Left lung (tissue), 10 donors: ENCODE results near the gene ZNF317. TPM values are rescaled to one million over a fixed set of nuclear protein-coding genes. Genes with fewer than 3 reads are reported as not detected.

ENCODE experiments used
- ATAC-seq: fragments of 200-7000 bp; cut with Tn5 transposase; one replicate; pipeline ENCODE4 v1.9.1; 2020; ENCODE audit warnings: moderate library complexity
- DNase-seq, 4 donors: peaks; one replicate each; pipeline ENCODE4 v3.0.0-alpha.2; 2013 to 2020
- H3K27ac ChIP-seq, 2 donors: fragments of 200-600 bp; sonication (generic) in 1 of 2; one replicate each; pipeline versions ENCODE4 v1.5.0 to v1.8.0; 2020 to 2021
- H3K27me3 ChIP-seq, 2 donors: fragments of 200-600 bp; sonication (generic) in 1 of 2; one replicate each; pipeline versions ENCODE4 v1.5.0 to v1.8.0; 2020 to 2021
- H3K36me3 ChIP-seq, 2 donors: fragments of 200-600 bp; sonication (generic) in 1 of 2; one replicate each; pipeline versions ENCODE4 v1.5.0 to v1.8.0; 2020 to 2021
- H3K4me1 ChIP-seq, 2 donors: fragments of 200-600 bp; one replicate each; pipeline ENCODE4 v1.8.0; 2021
- H3K4me3 ChIP-seq, 2 donors: fragments of 200-600 bp; sonication (generic) in 1 of 2; one replicate each; pipeline versions ENCODE4 v1.5.0 to v1.8.0; 2020 to 2021; ENCODE audit warnings: mild to moderate bottlenecking in 1 of 2
- H3K9me3 ChIP-seq, 2 donors: fragments of 200-600 bp; sonication (generic) in 1 of 2; one replicate each; pipeline versions ENCODE4 v1.5.0 to v1.8.0; 2020 to 2021
- intact Hi-C, 2 donors: fragments of 100-400 bp; cut with DNase I; formaldehyde crosslinking; loops; one replicate each; pipeline versions ENCODE4 v1.11.2 to v1.14.2; 2022
- polyA plus RNA-seq, 6 donors: library from polyadenylated mRNA; unstranded; fragments of 120-200 nt; gene quantifications; one replicate each; pipeline ENCODE4 v1.2.1, GENCODE V29; 2013; ENCODE audit not compliant: insufficient read length in 6 of 6
- total RNA-seq, 2 donors: library from RNA; stranded (reverse); fragmentation: NEBNext Ultra II Directional; extraction: Animal tissue kit (Norgen Biotek cat#: 25700); gene quantifications; one replicate each; pipeline ENCODE4 v1.2.1, GENCODE V29; 2021
- TF ChIP-seq, protein P1 (sequence below), 2 donors: fragments of 200-600 bp; sonication (generic) in 1 of 2; IDR thresholded peaks; one replicate each; pipeline versions ENCODE4 v1.5.0 to v1.8.0; 2021; ENCODE audit warnings: antibody characterized with exemption in 2 of 2
- donor health status: DM: no; HTN: yes; CAD: no.
- donor health status: DM: no; HTN: no; CAD: no.

The ZNF317 gene
- total and polyA plus RNA-seq, 8 donors, result 25.1 to 33.8 (median 32.5) TPM

DNA sequence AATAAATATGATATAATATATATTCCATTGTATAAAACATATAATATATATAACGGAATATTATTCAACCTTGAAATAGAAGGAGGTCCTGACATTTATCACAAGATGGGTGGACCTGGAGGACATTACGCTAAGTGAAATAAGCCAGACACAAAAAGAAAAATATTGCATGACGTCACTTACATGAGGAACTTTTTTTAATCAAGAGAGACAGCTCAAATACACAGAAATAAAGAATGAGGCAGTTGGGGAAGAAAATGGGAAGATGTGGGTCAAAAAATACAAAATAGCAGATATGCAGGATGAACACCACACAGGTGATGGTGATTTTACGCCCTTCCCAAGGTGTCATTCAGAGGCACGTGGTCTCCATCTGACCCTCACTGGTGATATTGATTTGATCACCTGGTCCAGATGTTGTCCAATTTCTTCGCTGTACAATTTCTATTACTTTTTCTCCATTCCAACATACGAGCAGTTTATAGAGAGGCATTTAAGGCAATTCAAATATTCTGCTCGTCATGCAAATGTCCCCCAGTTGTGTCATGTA is 513 bp upstream of the ZNF317 start:
- H3K36me3 ChIP-seq, result peaks cover 0 to 6% of the 10 kb centered on the region in 2 donors
- peak in 1 of 4 donors; percentile 1 for DNase-seq
- peak overlapping the region in 1 of 2 donors; percentile 87 for H3K27ac ChIP-seq
- ATAC-seq, result no peak
- H3K9me3 ChIP-seq, result peaks cover 0 to 12% of the 10 kb centered on the region in 2 donors
- peak overlapping the region; percentile 90 to 95 for H3K4me3 ChIP-seq
- TF ChIP-seq, protein P1, sequence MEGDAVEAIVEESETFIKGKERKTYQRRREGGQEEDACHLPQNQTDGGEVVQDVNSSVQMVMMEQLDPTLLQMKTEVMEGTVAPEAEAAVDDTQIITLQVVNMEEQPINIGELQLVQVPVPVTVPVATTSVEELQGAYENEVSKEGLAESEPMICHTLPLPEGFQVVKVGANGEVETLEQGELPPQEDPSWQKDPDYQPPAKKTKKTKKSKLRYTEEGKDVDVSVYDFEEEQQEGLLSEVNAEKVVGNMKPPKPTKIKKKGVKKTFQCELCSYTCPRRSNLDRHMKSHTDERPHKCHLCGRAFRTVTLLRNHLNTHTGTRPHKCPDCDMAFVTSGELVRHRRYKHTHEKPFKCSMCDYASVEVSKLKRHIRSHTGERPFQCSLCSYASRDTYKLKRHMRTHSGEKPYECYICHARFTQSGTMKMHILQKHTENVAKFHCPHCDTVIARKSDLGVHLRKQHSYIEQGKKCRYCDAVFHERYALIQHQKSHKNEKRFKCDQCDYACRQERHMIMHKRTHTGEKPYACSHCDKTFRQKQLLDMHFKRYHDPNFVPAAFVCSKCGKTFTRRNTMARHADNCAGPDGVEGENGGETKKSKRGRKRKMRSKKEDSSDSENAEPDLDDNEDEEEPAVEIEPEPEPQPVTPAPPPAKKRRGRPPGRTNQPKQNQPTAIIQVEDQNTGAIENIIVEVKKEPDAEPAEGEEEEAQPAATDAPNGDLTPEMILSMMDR (IDR thresholded peaks at IDR 0.05), result no peak
- intact Hi-C loops, result no loop called here
- peaks cover 12 to 31% of the 10 kb centered on the region in 2 donors for H3K4me1 ChIP-seq
- peaks cover 0 to 5% of the 10 kb centered on the region in 2 donors for H3K27me3 ChIP-seq

DNA sequence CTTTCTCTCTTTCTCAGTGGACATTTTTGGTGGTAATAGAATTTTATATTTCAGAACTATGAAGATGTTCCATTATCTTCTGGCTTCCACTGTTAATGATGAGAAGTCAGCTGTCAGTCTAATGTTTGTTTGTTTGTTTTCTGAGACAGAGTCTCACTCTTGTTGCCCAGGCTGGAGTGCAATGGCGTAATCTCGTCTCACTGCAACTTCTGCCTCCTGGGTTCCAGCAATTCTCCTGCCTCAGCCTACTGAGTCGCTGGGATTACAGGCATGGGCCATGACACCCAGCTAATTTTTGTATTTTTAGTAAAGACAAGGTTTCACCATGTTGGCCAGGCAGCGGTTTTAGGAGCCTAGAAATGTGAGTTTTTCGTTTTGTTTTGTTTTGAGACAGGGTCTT is 4.7 kb downstream of the ZNF317 start:
- Histone ChIP-seq H3K4me3 (no peak overlapping the region), H3K4me1 (peaks cover 12 to 20% of the 10 kb centered on the region in 2 donors), H3K27me3 (no peaks in the 10 kb centered on the region), H3K9me3 (peaks cover 0 to 33% of the 10 kb centered on the region in 2 donors), H3K36me3 (peaks cover 0 to 35% of the 10 kb centered on the region in 2 donors), H3K27ac (no peak overlapping the region)
- TF ChIP-seq, protein P1 (IDR thresholded peaks at IDR 0.05), result no peak
- no peak for DNase-seq
- intact Hi-C loops, result no loop called here
- ATAC-seq, result no peak

DNA sequence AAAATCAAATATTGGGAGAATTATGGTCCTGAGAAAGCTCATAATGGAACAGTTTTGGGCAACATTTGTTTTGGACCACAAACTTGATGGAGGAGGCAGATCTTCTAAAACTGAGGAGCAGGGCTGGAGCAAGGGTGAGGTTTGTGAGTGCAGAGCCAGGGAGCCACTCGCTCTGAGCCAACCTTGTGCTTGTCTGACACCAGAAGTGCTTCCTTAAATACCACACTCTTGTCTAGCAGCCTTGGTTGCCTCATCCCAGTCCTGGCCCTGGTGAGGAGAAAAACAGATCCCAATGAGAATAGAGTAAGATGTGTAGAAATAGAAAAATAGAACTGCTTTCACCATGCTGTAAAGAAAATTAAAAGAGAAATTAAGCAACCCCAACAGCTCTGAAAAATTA is 6.7 kb downstream of the ZNF317 start:
- H3K27me3 ChIP-seq, result no peaks in the 10 kb centered on the region
- intact Hi-C loops, result no loop called here
- H3K27ac ChIP-seq, result no peak overlapping the region
- TF ChIP-seq, protein P1 (IDR thresholded peaks at IDR 0.05), result no peak
- no peak overlapping the region for H3K4me3 ChIP-seq
- H3K36me3 ChIP-seq, result peaks cover 0 to 45% of the 10 kb centered on the region in 2 donors
- no peak for DNase-seq
- no peak for ATAC-seq
- H3K9me3 ChIP-seq, result peaks cover 0 to 37% of the 10 kb centered on the region in 2 donors
- peaks cover 1 to 6% of the 10 kb centered on the region in 2 donors for H3K4me1 ChIP-seq

DNA sequence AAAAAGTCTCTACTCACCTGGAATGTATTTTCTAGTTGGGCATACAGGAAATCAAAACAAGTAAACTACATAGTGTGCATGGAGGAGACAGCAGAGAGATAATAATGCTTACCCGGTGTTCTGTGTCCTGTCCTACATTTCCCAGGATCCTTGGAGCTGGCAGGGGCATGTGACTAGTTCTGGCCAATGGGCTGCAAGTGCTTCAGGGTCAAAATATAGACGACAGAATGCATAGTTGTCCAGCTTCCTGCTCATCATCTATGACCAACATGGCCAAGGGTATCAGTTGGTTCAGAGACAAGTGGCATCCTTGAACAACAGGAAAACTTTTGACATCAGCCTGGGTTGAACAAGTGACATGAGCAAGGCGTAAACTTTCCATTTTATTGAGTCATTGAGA is 8.5 kb downstream of the ZNF317 start:
- Histone ChIP-seq H3K27ac (no peak overlapping the region), H3K4me3 (no peak overlapping the region), H3K27me3 (no peaks in the 10 kb centered on the region), H3K36me3 (peaks cover 0 to 62% of the 10 kb centered on the region in 2 donors), H3K9me3 (peaks cover 0 to 51% of the 10 kb centered on the region in 2 donors), H3K4me1 (no peaks in the 10 kb centered on the region)
- intact Hi-C loops, result no loop called here
- ATAC-seq (no peak), DNase-seq (no peak)
- TF ChIP-seq, protein P1 (IDR thresholded peaks at IDR 0.05), result no peak

DNA sequence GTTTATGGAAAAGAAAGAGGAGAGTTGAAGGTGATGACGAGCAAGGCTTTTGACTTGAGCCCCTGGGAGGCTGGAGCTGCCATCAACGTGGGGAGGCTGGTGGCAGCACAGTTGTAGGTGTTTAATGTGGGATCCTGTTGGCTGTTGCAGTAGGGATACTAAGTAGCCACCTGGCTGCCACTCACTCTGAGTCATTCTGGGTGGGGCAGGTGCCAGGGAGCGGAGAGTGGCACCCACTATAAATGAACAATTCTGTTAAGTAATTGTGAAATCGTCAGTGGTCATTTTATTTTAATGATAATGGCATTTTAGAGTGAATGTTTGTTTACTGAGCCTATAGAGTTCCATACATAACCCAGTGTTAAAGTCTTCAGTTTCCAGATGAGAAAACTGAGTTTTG is 9.8 kb downstream of the ZNF317 start:
- ATAC-seq (no peak), DNase-seq (no peak)
- Histone ChIP-seq H3K4me1 (no peaks in the 10 kb centered on the region), H3K36me3 (peaks cover 0 to 61% of the 10 kb centered on the region in 2 donors), H3K9me3 (peaks cover 0 to 51% of the 10 kb centered on the region in 2 donors), H3K27me3 (no peaks in the 10 kb centered on the region), H3K27ac (no peak overlapping the region), H3K4me3 (no peak overlapping the region)
- intact Hi-C loops, result no loop called here
- TF ChIP-seq, protein P1 (IDR thresholded peaks at IDR 0.05), result no peak
